HUES6 (cell line): ENCODE results near the gene HDAC9.

Experiments
- H3K27ac ChIP-seq: 2 replicates; pipeline ENCODE4 v1.7.0; 2013; ENCODE audit warnings: low read depth, mild to moderate bottlenecking, low read length, inconsistent platforms
- H3K27me3 ChIP-seq: 2 replicates; pipeline ENCODE4 v1.6.1; 2013; ENCODE audit warnings: low read length; ENCODE audit not compliant: control insufficient read depth, insufficient read depth
- H3K36me3 ChIP-seq: 2 replicates; pipeline ENCODE4 v1.6.1; 2013; ENCODE audit warnings: low read length; ENCODE audit not compliant: control insufficient read depth, insufficient read depth
- H3K4me1 ChIP-seq: 2 replicates; pipeline ENCODE4 v1.6.1; 2013; ENCODE audit warnings: low read length; ENCODE audit not compliant: control insufficient read depth, insufficient read depth
- H3K4me3 ChIP-seq: 2 replicates; pipeline ENCODE4 v1.5.1; 2013; ENCODE audit warnings: low read depth, low read length
- H3K9ac ChIP-seq: one replicate; pipeline ENCODE4 v1.6.1; 2013; ENCODE audit warnings: mild to moderate bottlenecking, low read length
- H3K9me3 ChIP-seq: 2 replicates; pipeline ENCODE4 v1.6.1; 2013; ENCODE audit warnings: low read depth, low read length; ENCODE audit not compliant: control insufficient read depth, insufficient read depth

The HDAC9 gene

GRCh38 chr7:18995811-18996426 is 500.4 kb downstream of the HDAC9 start:
- Histone ChIP-seq H3K9me3 (peaks cover 2% of the 10 kb centered on the region; the same call in 1 of the 2 replicates), H3K27ac (no peak overlapping the region), H3K36me3 (no peaks in the 10 kb centered on the region), H3K4me1 (peaks cover 4% of the 10 kb centered on the region; the same call in 1 of the 2 replicates), H3K4me3 (no peak overlapping the region), H3K9ac (no peak overlapping the region), H3K27me3 (no peaks in the 10 kb centered on the region)

DNA sequence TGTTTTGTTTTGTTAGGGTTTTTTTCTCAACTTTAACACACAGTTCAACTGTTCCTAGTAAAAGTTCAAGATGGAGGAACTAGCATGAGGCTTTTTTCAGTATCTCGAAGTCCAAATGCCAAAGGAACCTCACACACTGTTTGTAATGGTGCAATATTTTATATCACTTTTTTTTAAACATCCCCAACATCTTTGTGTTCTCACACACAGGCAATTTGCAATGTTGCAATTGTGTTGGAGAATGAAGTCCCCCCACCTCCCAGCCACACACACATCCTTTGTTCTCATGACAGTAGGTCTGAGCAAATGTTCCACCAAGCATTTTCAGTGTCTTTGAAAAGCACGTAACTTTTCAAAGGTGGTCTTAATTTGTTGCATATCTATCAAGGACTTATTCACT is 501.0 kb downstream of the HDAC9 start:
- Histone ChIP-seq H3K27me3 (no peaks in the 10 kb centered on the region), H3K9ac (no peak overlapping the region), H3K27ac (no peak overlapping the region), H3K36me3 (no peaks in the 10 kb centered on the region), H3K4me1 (peaks cover 4% of the 10 kb centered on the region; the same call in 1 of the 2 replicates), H3K4me3 (no peak overlapping the region), H3K9me3 (no peaks in the 10 kb centered on the region)

DNA sequence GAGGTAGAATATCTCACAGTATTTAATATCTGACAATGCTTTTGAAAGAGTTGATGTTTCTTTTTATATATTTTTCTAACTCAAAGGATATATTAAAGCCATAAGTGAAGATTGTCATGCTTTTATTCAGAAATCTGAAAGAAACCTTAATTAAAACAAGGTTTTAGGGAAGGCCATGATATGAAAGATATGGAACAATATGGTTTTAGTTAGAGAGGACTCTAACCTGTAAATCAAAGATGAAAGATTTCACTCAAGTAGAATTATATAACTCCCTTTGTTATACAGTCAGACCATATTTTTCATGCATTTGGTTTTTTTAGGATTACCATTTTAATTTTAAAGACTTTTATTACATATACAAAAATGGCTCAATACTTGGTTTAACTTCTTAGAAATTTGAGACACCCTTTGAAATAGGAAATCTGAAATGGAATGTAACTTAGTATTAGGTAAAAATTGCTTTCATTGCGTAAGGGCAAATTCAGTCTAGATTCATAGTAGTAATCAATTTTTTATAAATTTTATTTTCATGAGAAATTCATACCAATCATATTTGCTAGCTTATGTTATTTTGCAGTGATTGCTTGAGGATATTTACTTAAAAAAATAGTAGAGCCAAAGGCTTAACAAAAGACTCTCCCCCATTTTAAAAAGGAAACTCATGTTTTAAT is 502.1 kb downstream of the HDAC9 start:
- Histone ChIP-seq H3K27ac (no peak overlapping the region), H3K27me3 (no peaks in the 10 kb centered on the region), H3K36me3 (no peaks in the 10 kb centered on the region), H3K4me3 (no peak overlapping the region), H3K9me3 (no peaks in the 10 kb centered on the region), H3K9ac (no peak overlapping the region), H3K4me1 (peaks cover 4% of the 10 kb centered on the region; the same call in 1 of the 2 replicates)

GRCh38 chr7:19000410-19000809 is 504.9 kb downstream of the HDAC9 start:
- no peaks in the 10 kb centered on the region for H3K9me3 ChIP-seq
- no peaks in the 10 kb centered on the region for H3K27me3 ChIP-seq
- peaks cover 4% of the 10 kb centered on the region; the same call in 1 of the 2 replicates for H3K4me1 ChIP-seq
- H3K9ac ChIP-seq, result no peak overlapping the region
- H3K27ac ChIP-seq, result no peak overlapping the region
- H3K4me3 ChIP-seq, result no peak overlapping the region
- no peaks in the 10 kb centered on the region for H3K36me3 ChIP-seq

- H3K4me1 ChIP-seq, result no peaks in the 10 kb centered on the region
Observed at GRCh38 chr7:19001854-19002253, 506.3 kb downstream of the HDAC9 start.

GRCh38 chr7:19009241-19009935 is 513.8 kb downstream of the HDAC9 start:
- Histone ChIP-seq H3K4me1 (no peaks in the 10 kb centered on the region), H3K4me3 (no peak overlapping the region), H3K36me3 (no peaks in the 10 kb centered on the region), H3K27ac (no peak overlapping the region), H3K9ac (no peak overlapping the region), H3K9me3 (no peaks in the 10 kb centered on the region), H3K27me3 (no peaks in the 10 kb centered on the region)

More at GRCh38 chr7:19001854-19002253, 506.3 kb downstream of the HDAC9 start:
- no peaks in the 10 kb centered on the region for H3K9me3 ChIP-seq
- H3K27ac ChIP-seq, result no peak overlapping the region
- H3K27me3 ChIP-seq, result no peaks in the 10 kb centered on the region
- H3K36me3 ChIP-seq, result no peaks in the 10 kb centered on the region
- H3K9ac ChIP-seq, result no peak overlapping the region
- no peak overlapping the region for H3K4me3 ChIP-seq

DNA sequence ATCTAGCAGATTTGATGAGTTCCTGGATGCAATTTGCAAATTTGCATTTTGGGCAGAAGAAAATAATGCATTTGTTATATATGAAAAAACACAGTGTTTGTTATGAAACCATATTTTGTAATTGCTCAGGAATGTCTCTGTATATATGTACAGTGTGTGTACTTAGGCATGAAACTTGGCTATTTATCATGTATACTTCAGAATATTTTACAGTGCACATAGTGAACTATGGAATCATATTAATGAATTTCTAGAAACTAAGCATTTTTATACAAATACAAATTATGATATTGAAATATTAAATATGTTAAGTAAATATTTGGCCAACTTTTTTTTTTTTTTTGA is 514.4 kb downstream of the HDAC9 start:
- Histone ChIP-seq H3K4me1 (no peaks in the 10 kb centered on the region), H3K27me3 (no peaks in the 10 kb centered on the region), H3K36me3 (no peaks in the 10 kb centered on the region), H3K9ac (no peak overlapping the region), H3K9me3 (no peaks in the 10 kb centered on the region), H3K27ac (no peak overlapping the region), H3K4me3 (no peak overlapping the region)

GRCh38 chr7:19011212-19011611 is 515.7 kb downstream of the HDAC9 start:
- H3K9me3 ChIP-seq, result no peaks in the 10 kb centered on the region
- H3K27me3 ChIP-seq, result no peaks in the 10 kb centered on the region
- H3K36me3 ChIP-seq, result no peaks in the 10 kb centered on the region
- no peak overlapping the region for H3K27ac ChIP-seq
- H3K4me3 ChIP-seq, result no peak overlapping the region
- H3K4me1 ChIP-seq, result no peaks in the 10 kb centered on the region
- H3K9ac ChIP-seq, result no peak overlapping the region

GRCh38 chr7:19015098-19015497 is 519.5 kb downstream of the HDAC9 start:
- H3K9me3 ChIP-seq, result peaks cover 5% of the 10 kb centered on the region; the same call in 1 of the 2 replicates
- no peak overlapping the region for H3K27ac ChIP-seq
- H3K27me3 ChIP-seq, result no peaks in the 10 kb centered on the region
- no peaks in the 10 kb centered on the region for H3K36me3 ChIP-seq
- no peak overlapping the region for H3K4me3 ChIP-seq
- no peak overlapping the region for H3K9ac ChIP-seq
- no peaks in the 10 kb centered on the region for H3K4me1 ChIP-seq

GRCh38 chr7:19016140-19016539 is 520.6 kb downstream of the HDAC9 start:
- Histone ChIP-seq H3K27me3 (no peaks in the 10 kb centered on the region), H3K36me3 (no peaks in the 10 kb centered on the region), H3K9me3 (peaks cover 5% of the 10 kb centered on the region; the same call in 1 of the 2 replicates), H3K9ac (no peak overlapping the region), H3K27ac (no peak overlapping the region), H3K4me1 (no peaks in the 10 kb centered on the region), H3K4me3 (no peak overlapping the region)

DNA sequence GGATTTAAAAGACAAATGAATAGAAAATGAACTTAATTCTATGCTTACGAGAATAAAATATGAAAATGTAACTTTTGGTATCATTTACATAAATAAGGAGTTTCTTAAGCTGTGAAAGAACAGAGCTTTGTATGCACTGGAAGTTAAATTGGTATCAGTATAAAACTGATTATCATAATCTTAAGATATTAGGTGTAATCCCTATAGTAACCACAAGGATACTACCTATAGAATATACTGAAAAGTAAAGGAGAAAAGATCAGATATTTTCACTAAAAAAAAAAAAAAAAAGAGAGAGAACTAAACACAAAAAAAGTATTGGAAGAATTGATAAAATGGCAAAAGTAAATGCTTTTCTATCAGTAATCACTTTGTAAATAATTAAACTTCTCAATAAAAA is 521.8 kb downstream of the HDAC9 start:
- Histone ChIP-seq H3K4me3 (no peak overlapping the region), H3K27ac (no peak overlapping the region), H3K27me3 (no peaks in the 10 kb centered on the region), H3K9ac (no peak overlapping the region), H3K4me1 (no peaks in the 10 kb centered on the region), H3K9me3 (peaks cover 5% of the 10 kb centered on the region; the same call in 1 of the 2 replicates), H3K36me3 (no peaks in the 10 kb centered on the region)
